MG63 (cell line): ENCODE measurements around the gene ARMC12. TPM values are rescaled to one million over a fixed set of nuclear protein-coding genes. Genes with fewer than 3 reads are reported as not detected.
"Not testable (repeated sequence)": the region's sequence is repeated elsewhere in the genome, so short reads cannot be mapped to it uniquely, and the experiment has no call there.

Experiments used
- DNase-seq: peaks from one replicate; pipeline ENCODE4 v3.0.0-alpha.2; 2020
- H3K27me3 ChIP-seq: fragments of 250-450 bp; sonication (Bioruptor Pico); 2 replicates; pipeline ENCODE4 v1.5.1; 2020; ENCODE audit warnings: mild to moderate bottlenecking, moderate library complexity
- H3K36me3 ChIP-seq: fragments of 250-450 bp; sonication (Bioruptor Pico); 2 replicates; pipeline ENCODE4 v1.5.1; 2020; ENCODE audit warnings: mild to moderate bottlenecking, moderate library complexity
- H3K4me3 ChIP-seq: fragments of 250-450 bp; sonication (Bioruptor Pico); 2 replicates; pipeline ENCODE4 v1.5.1; 2020; ENCODE audit warnings: mild to moderate bottlenecking, moderate library complexity
- H3K9me3 ChIP-seq: fragments of 250-450 bp; sonication (Bioruptor Pico); 2 replicates; pipeline ENCODE4 v1.5.1; 2020; ENCODE audit warnings: mild to moderate bottlenecking, moderate library complexity
- total RNA-seq: library from RNA; depleted of rRNA; stranded (reverse); fragments of >200 nt; shearing (Covaris generic); gene quantifications from 2 replicates; pipeline ENCODE4 v1.2.3, GENCODE V29; 2014; ENCODE audit warnings: low replicate concordance; rRNA removed

Gene ARMC12, protein sequence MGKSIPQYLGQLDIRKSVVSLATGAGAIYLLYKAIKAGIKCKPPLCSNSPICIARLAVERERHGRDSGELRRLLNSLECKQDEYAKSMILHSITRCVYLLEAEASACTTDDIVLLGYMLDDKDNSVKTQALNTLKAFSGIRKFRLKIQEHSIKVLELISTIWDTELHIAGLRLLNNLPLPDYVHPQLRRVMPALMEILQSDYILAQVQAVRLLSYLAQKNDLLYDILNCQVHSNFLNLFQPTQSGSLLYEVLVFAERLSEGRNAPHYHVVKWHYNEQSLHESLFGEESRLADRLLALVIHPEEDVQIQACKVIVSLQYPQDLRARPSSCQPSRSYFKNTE
- not detected in 2 replicates for total RNA-seq

DNA sequence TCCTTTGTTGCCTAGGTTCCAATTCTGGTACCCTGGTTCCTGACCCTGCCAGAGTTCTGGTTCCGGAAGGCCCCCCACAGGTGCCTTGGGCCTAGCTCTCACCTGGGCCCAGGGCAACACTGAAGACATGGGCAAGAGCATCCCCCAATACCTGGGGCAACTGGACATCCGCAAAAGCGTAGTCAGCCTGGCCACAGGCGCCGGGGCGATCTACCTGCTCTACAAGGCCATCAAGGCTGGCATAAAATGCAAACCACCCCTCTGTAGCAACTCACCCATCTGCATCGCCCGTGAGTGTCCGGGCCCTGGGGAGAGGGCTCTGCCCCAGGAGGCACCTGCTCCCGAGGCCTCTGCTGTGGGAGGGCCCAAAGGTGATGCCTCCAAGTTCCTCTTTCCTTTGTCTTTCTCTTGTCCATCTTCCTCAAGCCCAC, at the start of gene ARMC12:
ARMC12 (plus strand) TSS at position 51 of the 431 bp plus-strand sequence; CDS start at position 128, 77 bp downstream.
- Histone ChIP-seq H3K36me3 (no peaks in the 10 kb centered on the region), H3K9me3 (no peaks in the 10 kb centered on the region), H3K4me3 (no peak within 1 kb of the TSS), H3K27me3 (no peaks in the 10 kb centered on the region)
- no peak for DNase-seq

DNA sequence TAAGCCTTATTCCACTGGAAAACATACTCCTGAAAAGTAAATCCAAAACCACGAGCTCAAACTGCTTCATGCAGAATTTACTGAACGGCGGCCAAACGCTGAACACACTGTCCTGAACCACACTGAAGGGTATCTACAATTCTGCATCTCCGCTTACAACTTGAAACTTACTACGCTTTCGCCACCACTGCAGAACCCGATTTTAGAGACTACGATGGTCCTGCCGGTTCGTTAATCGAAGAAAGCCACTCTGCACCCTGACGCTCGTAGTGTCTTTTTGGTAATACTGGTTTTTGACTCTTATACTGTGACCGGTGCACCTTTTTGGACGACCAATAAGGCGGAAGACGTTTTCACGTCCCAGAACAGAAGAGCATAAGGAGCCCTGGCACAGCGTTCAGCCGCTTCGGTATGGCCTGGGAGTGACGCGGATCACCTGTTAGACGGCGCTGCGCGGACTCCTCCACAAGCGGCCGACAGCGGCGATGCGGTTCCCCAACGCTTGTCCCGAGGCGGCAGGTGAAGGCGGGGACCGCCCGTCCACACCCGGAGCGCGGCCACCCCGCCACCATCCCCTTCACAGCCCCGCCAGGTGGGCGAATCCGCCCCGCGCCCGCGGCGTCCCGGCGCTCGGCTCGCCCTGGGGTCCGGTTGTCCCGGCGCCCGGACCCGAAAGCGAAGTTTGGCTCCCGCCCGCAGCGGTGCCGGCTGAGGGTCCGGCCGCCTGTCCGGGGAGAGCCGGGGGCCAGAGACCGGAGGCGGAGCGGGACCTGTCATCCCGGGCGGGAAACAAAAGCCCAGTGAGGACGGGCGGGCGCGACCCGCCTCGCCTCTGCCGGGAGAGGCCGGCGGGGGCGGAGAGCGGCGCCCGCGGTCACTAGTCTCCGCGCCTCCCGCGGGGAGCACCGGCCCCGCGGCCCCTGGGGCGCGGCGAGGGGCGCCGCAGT, 48.9 kb upstream of the ARMC12 start:
- DNase-seq = peak; percentile 46
- Histone ChIP-seq H3K36me3 (no peaks in the 10 kb centered on the region), H3K4me3 (peak overlapping the region; percentile 64), H3K9me3 (no peaks in the 10 kb centered on the region), H3K27me3 (no peaks in the 10 kb centered on the region)

DNA sequence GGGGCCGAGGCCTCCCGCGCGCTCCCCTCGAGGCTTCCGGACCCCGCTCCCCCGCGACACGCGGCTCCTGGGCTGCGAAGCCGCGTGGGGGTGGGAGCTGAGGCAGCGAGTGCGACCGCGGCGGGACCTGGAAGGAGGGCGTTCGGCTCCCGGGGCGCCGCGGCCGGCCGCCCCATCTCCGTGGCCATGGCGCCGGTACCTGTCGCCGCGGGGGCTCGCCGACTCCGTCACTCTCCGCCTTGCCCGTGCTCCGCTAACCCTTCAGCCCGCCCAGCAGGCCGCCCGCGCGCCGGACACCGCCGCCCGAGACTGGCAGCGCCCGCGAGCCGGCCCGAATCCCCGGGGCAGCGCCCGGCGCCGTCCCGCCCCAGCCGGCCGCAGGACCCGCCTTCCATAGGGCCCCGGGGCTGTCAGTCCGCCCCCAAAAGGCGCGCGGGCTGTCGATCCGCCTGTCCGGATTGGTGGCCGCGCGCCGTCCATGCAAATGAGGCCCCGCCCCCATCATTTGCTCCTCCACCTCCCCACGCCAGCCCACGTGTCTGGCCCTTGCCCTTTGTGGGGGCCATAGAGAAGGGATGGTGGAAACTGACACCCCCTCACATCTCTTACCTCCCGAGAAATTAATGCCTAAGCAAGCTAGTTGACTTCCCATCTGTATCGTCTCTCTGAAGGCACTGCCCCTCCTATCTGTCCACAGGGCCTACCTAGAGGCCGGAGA, 48.1 kb upstream of the ARMC12 start, which contains the start of gene FKBP5:
FKBP5 (minus strand) TSS at position 311 of the 718 bp plus-strand sequence. CDS start 46,091 bp downstream, outside the sequence.
- Histone ChIP-seq H3K4me3 (peak within 1 kb of the TSS; percentile 64), H3K9me3 (no peaks in the 10 kb centered on the region), H3K27me3 (no peaks in the 10 kb centered on the region), H3K36me3 (no peaks in the 10 kb centered on the region)
- peak; percentile 95 for DNase-seq

DNA sequence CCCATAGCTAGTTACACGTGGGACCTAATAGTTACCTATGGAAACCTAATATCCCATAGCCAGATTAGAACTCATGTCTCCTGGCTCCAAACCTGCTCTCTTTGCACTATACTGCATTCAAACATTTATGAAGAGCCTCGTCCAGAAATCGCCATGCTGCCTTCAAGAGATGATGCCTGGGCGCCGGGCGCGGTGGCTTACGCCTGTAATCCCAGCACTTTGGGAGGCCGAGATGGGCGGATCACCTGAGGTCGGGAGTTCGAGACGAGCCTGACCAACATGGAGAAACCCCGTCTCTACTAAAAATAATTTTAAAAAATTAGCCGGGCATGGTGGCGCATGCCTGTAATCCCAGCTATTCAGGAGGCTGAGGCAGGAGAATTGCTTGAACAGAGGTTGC, 46.8 kb upstream of the ARMC12 start:
- H3K36me3 ChIP-seq, H3K4me3 ChIP-seq, H3K27me3 ChIP-seq, H3K9me3 ChIP-seq, DNase-seq: not testable (repeated sequence)

DNA sequence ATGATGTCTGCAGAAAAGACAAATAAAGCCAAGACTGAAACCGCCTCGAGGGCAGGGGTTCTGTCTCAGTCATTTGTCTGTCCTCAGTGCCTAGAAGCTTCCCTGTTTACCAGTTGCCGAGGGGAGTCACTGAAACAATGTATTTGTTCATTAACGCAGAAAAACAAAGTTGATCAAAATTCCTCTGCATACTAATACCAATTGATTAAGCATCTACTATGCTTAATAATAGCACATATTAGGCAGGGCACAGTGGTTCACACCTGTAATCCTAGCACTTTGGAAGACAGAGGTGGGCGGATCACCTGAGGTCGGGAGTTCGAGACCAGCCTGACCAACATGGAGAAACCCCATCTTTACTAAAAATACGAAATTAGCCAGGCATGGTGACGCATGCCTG, 46.3 kb upstream of the ARMC12 start:
- no peak for DNase-seq
- H3K4me3 ChIP-seq = no peak overlapping the region
- no peaks in the 10 kb centered on the region for H3K36me3 ChIP-seq
- H3K27me3 ChIP-seq = no peaks in the 10 kb centered on the region
- H3K9me3 ChIP-seq = peaks cover 2% of the 10 kb centered on the region

DNA sequence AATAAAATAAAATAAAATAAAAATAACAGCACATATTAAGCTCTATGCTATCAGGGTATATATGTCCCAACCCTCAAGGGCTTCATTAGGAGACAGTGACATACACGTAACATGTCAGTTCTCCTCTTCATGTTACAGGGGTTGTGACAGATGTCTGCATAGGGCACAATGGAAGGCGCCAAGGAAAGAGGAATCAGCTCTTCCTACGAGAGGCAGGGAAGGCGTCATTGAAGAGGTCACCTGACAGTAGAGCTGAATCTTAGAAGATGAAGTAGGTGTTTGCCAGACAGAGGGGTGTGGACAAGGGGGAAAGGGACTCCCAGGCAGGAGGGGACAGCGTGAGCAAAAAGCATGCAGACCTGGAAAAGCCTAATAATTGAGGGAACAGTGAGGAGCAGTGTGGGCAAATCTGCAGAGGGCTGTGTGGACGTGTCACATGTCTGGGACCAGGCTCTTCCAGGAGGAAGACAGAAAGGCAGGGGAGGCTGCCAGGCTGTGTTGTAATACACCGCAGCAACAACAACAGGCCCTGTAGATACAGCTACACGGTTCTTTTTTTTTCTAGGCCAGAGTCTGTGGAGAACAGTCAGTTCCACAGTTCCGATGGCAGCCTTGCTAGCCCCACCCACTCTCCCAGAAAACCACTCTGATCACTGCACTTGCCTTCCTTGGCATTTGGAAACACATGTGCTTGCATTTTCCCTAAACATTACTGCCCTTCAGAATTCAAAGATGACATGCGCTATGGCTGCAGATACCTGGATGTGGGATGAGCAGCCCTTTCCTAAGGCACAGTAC, 45.6 kb upstream of the ARMC12 start:
- DNase-seq = no peak

DNA sequence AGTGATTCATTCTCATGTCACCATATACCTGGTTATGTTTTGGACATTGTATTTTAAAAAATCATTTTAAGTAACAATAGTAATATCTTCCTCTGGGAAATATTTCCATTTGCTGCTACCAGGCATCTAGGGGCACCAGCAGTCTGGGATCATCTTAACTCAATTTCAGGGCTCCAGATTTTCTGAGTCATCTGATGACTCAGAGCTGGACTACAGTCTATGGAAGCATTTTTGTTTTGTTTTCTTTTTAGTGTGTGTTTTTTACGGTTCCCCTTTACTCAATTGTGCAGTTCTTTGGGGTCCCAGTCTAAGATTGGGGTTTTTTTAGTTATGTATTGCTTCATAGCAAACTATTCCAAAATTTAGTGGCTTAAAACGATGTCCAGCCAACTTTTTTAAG, 42.4 kb upstream of the ARMC12 start:
- no peak for DNase-seq
- no peaks in the 10 kb centered on the region for H3K27me3 ChIP-seq
- H3K36me3 ChIP-seq = no peaks in the 10 kb centered on the region
- H3K4me3 ChIP-seq = no peak overlapping the region
- H3K9me3 ChIP-seq = peaks cover 2% of the 10 kb centered on the region

More for the DNA sequence above, 45.6 kb upstream of the ARMC12 start:
- Histone ChIP-seq H3K4me3 (no peak overlapping the region), H3K27me3 (no peaks in the 10 kb centered on the region), H3K36me3 (no peaks in the 10 kb centered on the region), H3K9me3 (peaks cover 2% of the 10 kb centered on the region)

DNA sequence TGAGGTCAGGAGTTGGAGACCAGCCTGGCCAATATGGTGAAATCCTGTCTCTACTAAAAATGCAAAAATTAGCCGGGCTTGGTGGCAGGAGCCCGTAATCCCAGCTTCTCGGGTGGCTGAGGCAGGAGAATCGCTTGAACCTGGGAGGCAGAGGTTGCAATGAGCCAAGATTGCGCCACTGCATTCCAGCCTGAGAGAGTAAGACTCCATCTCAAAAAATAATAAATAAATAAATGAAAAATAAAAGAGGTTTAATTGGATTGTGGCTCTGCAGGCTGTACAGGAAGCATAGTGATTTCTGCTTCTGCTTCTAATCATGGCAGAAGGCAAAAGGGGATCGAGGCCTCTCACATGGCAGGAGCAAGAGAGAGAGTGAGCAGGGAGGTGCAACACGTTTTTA, 38.4 kb upstream of the ARMC12 start:
- not testable (repeated sequence) for H3K4me3 ChIP-seq, H3K9me3 ChIP-seq, H3K36me3 ChIP-seq, H3K27me3 ChIP-seq, DNase-seq

DNA sequence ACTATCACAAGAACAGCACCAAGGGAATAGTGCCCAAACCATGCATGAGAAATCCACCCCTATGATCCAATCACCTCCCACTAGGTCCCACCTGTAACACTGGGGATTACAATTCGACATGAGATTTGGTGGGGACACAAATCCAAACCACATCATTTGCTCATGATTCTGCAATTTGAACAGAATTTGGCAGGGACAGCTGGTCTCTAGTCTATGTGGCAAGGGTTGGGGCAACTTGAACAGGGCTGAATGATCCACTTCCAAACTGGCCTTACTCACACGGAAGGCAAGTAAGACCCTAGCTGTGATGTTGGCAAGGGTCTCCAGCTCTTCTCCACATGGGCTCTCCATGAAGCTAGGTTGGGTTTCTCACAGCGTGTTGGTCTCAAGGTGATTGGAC, 38.0 kb upstream of the ARMC12 start:
- no peak for DNase-seq
- peaks cover 2% of the 10 kb centered on the region for H3K9me3 ChIP-seq
- H3K4me3 ChIP-seq = no peak overlapping the region
- no peaks in the 10 kb centered on the region for H3K36me3 ChIP-seq
- H3K27me3 ChIP-seq = no peaks in the 10 kb centered on the region

DNA sequence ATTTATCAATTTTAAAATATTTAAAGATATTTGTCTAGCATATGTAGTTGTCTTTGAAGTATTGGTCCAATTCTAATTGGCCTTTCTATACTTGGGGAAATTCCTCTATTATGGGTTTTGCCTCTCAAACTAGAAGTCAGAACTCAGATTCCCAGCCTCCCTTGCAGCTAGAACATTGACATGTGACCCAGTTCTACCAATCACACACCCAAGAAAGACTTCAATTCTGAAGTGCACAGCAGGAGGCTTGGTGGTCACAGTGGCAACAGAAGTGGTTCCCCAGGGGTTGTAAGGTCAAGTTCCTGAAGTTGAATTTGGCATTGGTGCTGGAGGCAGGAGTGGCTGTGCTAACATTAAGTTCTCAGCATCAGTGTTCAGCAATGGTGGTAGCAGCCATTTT, 33.3 kb upstream of the ARMC12 start:
- no peaks in the 10 kb centered on the region for H3K27me3 ChIP-seq
- H3K9me3 ChIP-seq = no peaks in the 10 kb centered on the region
- DNase-seq = no peak
- no peak overlapping the region for H3K4me3 ChIP-seq
- H3K36me3 ChIP-seq = no peaks in the 10 kb centered on the region

DNA sequence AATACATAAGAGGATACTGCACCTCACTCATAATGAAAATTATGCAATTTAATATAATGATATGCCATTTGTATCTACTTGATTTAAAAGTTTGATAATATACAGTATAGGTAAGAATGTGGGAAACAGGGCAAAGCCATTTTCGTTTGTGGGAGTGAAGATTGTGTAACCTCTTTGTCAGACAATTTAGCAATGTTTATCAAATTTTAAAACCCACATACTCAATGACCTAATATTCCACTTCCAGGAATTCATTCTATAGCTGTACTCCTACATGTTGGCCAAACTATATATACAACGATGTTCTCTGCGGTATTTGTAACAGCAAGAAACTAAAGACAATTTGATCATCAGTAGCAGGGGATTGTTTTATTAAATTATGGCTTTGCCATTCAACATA, 30.4 kb upstream of the ARMC12 start:
- Histone ChIP-seq H3K9me3 (no peaks in the 10 kb centered on the region), H3K36me3 (no peaks in the 10 kb centered on the region), H3K27me3 (no peaks in the 10 kb centered on the region), H3K4me3 (no peak overlapping the region)
- no peak for DNase-seq

DNA sequence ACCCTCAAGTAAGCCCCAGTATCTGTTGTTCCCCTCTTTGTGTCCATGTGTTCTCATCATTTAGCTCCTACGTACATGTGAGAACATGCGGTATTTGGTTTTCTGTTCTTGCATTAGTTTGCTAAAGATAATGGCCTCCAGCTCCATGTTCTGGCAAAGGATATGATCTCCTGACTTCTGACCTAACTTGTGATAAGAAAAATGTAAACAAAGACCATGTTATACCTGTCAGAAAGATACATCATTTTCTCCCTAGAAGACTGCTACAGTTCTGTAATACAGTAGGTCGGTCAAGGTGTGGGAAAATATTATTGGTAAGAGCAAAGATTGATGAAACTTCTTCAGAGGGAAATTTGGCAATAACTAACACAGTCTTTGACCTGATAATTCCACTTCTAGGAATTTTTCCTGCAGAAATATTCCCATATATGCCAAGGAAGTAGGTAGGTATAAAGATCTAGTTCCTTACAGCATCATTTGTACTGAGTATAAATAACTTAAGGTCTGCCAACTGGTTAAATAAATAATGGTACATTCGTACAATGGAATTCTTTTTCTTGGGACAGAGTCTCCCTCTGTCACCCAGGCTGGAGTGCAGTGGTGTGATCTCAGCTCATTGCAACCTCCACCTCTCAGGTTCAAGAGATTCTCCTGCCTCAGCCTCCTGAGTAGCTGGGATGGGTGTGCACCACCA, 29.0 kb upstream of the ARMC12 start:
- no peak for DNase-seq
- Histone ChIP-seq H3K27me3 (no peaks in the 10 kb centered on the region), H3K4me3 (no peak overlapping the region), H3K9me3 (no peaks in the 10 kb centered on the region), H3K36me3 (no peaks in the 10 kb centered on the region)

DNA sequence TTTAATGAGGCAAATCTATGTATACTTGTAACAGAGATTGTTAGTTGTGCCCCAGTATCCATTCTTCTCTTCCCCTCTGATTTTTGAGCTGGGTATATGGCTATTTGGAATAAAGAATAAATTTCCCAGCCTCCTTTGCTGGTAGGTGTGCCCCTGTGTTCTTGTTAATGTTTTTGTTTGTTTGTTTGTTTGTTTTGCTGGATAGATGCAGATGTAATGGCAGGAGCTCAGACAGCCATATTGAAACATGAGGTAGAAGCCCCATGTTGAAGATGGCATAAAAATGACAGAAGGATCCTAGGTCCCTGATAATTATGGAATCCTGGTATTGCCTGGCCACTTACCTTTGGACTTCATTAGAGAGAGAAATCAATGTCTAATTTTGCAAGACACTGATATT, 28.2 kb upstream of the ARMC12 start:
- Histone ChIP-seq H3K27me3 (no peaks in the 10 kb centered on the region), H3K4me3 (no peak overlapping the region), H3K9me3 (no peaks in the 10 kb centered on the region), H3K36me3 (no peaks in the 10 kb centered on the region)
- no peak for DNase-seq

DNA sequence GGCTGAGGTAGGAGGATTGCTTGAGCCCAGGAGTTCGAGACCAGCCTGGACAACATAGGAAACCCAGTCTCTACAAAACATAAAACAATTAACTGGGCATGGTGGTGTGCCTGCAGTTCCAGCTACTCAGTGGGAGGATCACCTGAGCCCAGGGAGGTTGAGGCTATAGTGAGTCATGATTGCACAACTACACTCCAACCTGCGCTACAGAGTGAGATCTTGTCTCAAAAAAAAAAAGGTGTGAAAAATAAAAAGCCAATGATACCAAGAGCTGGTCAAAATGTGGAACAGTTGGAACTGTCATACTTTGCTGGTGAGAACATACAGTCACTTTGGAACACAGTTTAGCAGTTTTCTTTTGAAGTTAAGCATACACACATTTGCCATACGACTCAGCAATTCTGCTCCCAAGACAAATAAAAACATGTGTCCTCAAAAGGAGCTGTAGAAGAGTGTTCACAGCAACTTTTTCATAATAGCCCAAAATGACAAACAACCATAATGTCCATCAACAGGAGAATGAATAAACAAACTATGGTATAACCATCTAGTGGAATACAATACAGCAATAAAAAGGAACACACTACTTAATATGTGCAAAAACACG, 26.5 kb upstream of the ARMC12 start:
- Histone ChIP-seq H3K4me3 (no peak overlapping the region), H3K9me3 (no peaks in the 10 kb centered on the region), H3K27me3 (no peaks in the 10 kb centered on the region), H3K36me3 (no peaks in the 10 kb centered on the region)
- no peak for DNase-seq

DNA sequence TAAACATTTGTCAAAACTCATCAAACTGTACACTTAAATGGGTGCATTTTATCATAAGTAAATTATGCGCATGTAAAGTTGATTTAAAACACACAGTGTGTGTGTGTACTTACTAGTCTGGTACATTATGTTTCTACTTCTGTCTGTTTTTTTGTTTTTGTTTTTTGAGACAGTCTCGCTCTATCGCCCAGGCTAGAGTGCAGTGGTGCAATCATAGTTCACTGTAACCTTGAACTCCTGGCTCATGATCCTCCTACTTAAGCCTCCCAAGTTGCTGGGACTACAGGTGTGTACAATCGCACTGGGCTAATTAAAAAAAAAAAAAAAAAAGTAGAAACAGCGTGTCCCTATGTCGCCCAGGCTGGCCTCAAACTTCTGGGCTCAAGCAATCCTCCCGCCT, 25.1 kb upstream of the ARMC12 start:
- H3K9me3 ChIP-seq = no peaks in the 10 kb centered on the region
- DNase-seq = no peak
- no peak overlapping the region for H3K4me3 ChIP-seq
- no peaks in the 10 kb centered on the region for H3K27me3 ChIP-seq
- H3K36me3 ChIP-seq = no peaks in the 10 kb centered on the region
